ENCODE data around the gene FGF11. TPM values are rescaled to one million over a fixed set of nuclear protein-coding genes. Genes with fewer than 3 reads are reported as not detected.

The FGF11 gene
- total and polyA plus RNA-seq, 2 of the 13 experiments (the other 11 are each of a cell fraction or from before 2014, with no cell fraction given), result 0.20 to 7.6 TPM

GRCh38 chr17:7423679-7424078 lies 15.6 kb upstream of the FGF11 start:
- POLR2A ChIA-PET, result interaction anchor here (0.6 to 0.9 kb wide), 2 partner anchors 43 to 111 kb away, joined by 3 read pairs; no protein-coding TSS in a partner anchor
- Histone ChIP-seq H3K4me1 (ENCODE audit: insufficient read depth, low read length) (peaks cover 21% of the 10 kb centered on the region), H4K20me1 (ENCODE audit: insufficient read depth, low read length) (no peaks in the 10 kb centered on the region), H3K79me2 (ENCODE audit: insufficient read depth, low read length) (no peaks in the 10 kb centered on the region), H3K4me3 (replicated peaks in 1 of 3; ENCODE audit: insufficient read depth in 1 of 3, low read depth in 2 of 3, low read length in 3 of 3) (no peak overlapping the region), H2AFZ (ENCODE audit: low read length) (no peak overlapping the region), H3K36me3 (replicated peaks in 1 of 2; ENCODE audit: control insufficient read depth in 1 of 2, insufficient read depth in 2 of 2, low read length in 2 of 2) (no peaks in the 10 kb centered on the region), H3K27ac (ENCODE audit: extremely low read length, insufficient read depth, low read length) (no peak overlapping the region), H3K9ac (ENCODE audit: insufficient read depth, low read depth, low read length) (no peak overlapping the region), H3K27me3 (ENCODE audit: control insufficient read depth in 1 of 2, insufficient read depth in 2 of 2, low read length in 2 of 2) (peaks cover 2 to 9% of the 10 kb centered on the region in 2 experiments; a peak in 3 of 5 replicates), H3K4me2 (ENCODE audit: low read depth, low read length) (no peak overlapping the region), H3K9me3 (ENCODE audit: low read length) (no peaks in the 10 kb centered on the region)
- CTCF ChIA-PET (ENCODE audit: low intra/inter-chr PET ratio, low total read pairs), result no interaction called here
- intact Hi-C loops (cut with micrococcal nuclease; ENCODE audit: unreplicated experiment), result no loop called here
- no peak for TF ChIP-seq FOXM1 (CRISPR knock-in tag; IDR thresholded peaks at IDR 0.05)
- 15% methylated on average over 4 of the region's 4 CpGs for WGBS (ENCODE audit: low lambda C conversion rate)
- FAIRE-seq (no peak), ATAC-seq (no peak), DNase-seq (ENCODE audit: low spot score) (no peak)
- in situ Hi-C loops (cut with HindIII; ENCODE audit: extremely low pct_ligation_motif_present, low pct_unique_long_range_greater_than_20kb), result no loop called here
- BruUV-seq (replicated peaks), result no TSS peak

GRCh38 chr17:7425316-7425715 lies 14.0 kb upstream of the FGF11 start, which contains the start of gene SPEM2:
SPEM2 (plus strand) TSS chr17:7425616; CDS start chr17:7425689, 73 bp downstream.
- TF ChIP-seq CREB3 (CRISPR knock-in tag; IDR thresholded peaks at IDR 0.05) (no peak), ZNF431 (CRISPR knock-in tag; IDR thresholded peaks at IDR 0.05; ENCODE audit: borderline replicate concordance, low read depth) (no peak), IRX3 (CRISPR knock-in tag; IDR thresholded peaks at IDR 0.05; ENCODE audit: borderline replicate concordance, low read depth) (no peak), GLMP (CRISPR knock-in tag; IDR thresholded peaks at IDR 0.05; ENCODE audit: borderline replicate concordance) (no peak), ZNF609 (CRISPR knock-in tag; IDR thresholded peaks at IDR 0.05; ENCODE audit: borderline replicate concordance) (no peak), PTBP1 (IDR thresholded peaks at IDR 0.05; ENCODE audit: low read depth, low read length, poor library complexity, severe bottlenecking) (no peak), ZNF563 (CRISPR knock-in tag; IDR thresholded peaks at IDR 0.05) (no peak), MTA1 (CRISPR knock-in tag; IDR thresholded peaks at IDR 0.05; ENCODE audit: borderline replicate concordance) (no peak), ZFP36L1 (CRISPR knock-in tag; IDR thresholded peaks at IDR 0.05) (no peak), ZNF792 (CRISPR knock-in tag; IDR thresholded peaks at IDR 0.05) (no peak)
- Histone ChIP-seq H4K20me1 (ENCODE audit: insufficient read depth, low read length) (no peaks in the 10 kb centered on the region), H2AFZ (ENCODE audit: low read length) (no peak within 1 kb of the TSS), H3K27me3 (ENCODE audit: control insufficient read depth in 1 of 2, insufficient read depth in 2 of 2, low read length in 2 of 2) (peaks cover 3 to 6% of the 10 kb centered on the region in 2 experiments; a peak in 3 of 5 replicates), H3K4me1 (ENCODE audit: insufficient read depth, low read length) (peaks cover 15% of the 10 kb centered on the region), H3K36me3 (replicated peaks in 1 of 2; ENCODE audit: control insufficient read depth in 1 of 2, insufficient read depth in 2 of 2, low read length in 2 of 2) (no peaks in the 10 kb centered on the region), H3K27ac (ENCODE audit: extremely low read length, insufficient read depth, low read length) (no peak within 1 kb of the TSS), H3K9ac (ENCODE audit: insufficient read depth, low read depth, low read length) (no peak within 1 kb of the TSS), H3K79me2 (ENCODE audit: insufficient read depth, low read length) (no peaks in the 10 kb centered on the region), H3K9me3 (ENCODE audit: low read length) (no peaks in the 10 kb centered on the region), H3K4me2 (ENCODE audit: low read depth, low read length) (no peak within 1 kb of the TSS), H3K4me3 (replicated peaks in 1 of 3; ENCODE audit: insufficient read depth in 1 of 3, low read depth in 2 of 3, low read length in 3 of 3) (no peak within 1 kb of the TSS)
- ATAC-seq (no peak), DNase-seq (ENCODE audit: low spot score) (no peak), FAIRE-seq (no peak)
- CTCF ChIA-PET (ENCODE audit: low intra/inter-chr PET ratio, low total read pairs), result no interaction called here
- BruUV-seq (replicated peaks), result no TSS peak
- WGBS (ENCODE audit: low lambda C conversion rate), result 53% methylated on average over 2 of the region's 7 CpGs
- intact Hi-C loops (cut with micrococcal nuclease; ENCODE audit: unreplicated experiment) (no loop called here), in situ Hi-C loops (cut with HindIII; ENCODE audit: extremely low pct_ligation_motif_present, low pct_unique_long_range_greater_than_20kb) (no loop called here)
- POLR2A ChIA-PET, result interaction anchor here (0.8 kb wide), 1 partner anchor 22 kb away, joined by 3 read pairs; the partner anchor contains the start of gene TMEM256

All from HepG2 (cell line).